HepG2 (cell line): ENCODE measurements around the gene LMAN2L. TPM values are rescaled to one million over a fixed set of nuclear protein-coding genes. Genes with fewer than 3 reads are reported as not detected.

Experiments
- BORCS8-MEF2B ChIP-seq: sonication (generic); formaldehyde crosslinking; IDR thresholded peaks from 2 replicates; pipeline ENCODE4 v1.8.0; 2022; ENCODE audit warnings: mild to moderate bottlenecking, missing genetic modification reagents
- GATAD2A ChIP-seq: IDR thresholded peaks from 2 replicates; pipeline ENCODE4 v1.6.1; 2016
- HMG20B ChIP-seq: conservative IDR thresholded peaks from 2 replicates; pipeline ENCODE4 v1.6.1; 2016; ENCODE audit warnings: missing genetic modification reagents, missing compliant biosample characterization
- KAT8 ChIP-seq: IDR thresholded peaks from 2 replicates; pipeline ENCODE4 v1.6.1; 2016; ENCODE audit warnings: missing genetic modification reagents, missing compliant biosample characterization
- NCOA2 ChIP-seq: sonication (generic); formaldehyde crosslinking; IDR thresholded peaks from 2 replicates; pipeline ENCODE4 v1.8.0; 2022; ENCODE audit warnings: inconsistent platforms
- NR1H2 ChIP-seq: sonication (generic); formaldehyde crosslinking; IDR thresholded peaks from 2 replicates; pipeline ENCODE4 v1.8.1; 2022; ENCODE audit warnings: low read depth, missing genetic modification reagents, borderline replicate concordance
- SAFB2 ChIP-seq: sonication (generic); formaldehyde crosslinking; IDR thresholded peaks from 2 replicates; pipeline ENCODE4 v1.5.1; 2020; ENCODE audit warnings: missing genetic modification reagents, low read depth, mild to moderate bottlenecking, borderline replicate concordance
- THAP11 ChIP-seq: IDR thresholded peaks from 2 replicates; pipeline ENCODE4 v1.6.1; 2016; ENCODE audit warnings: missing biosample characterization, missing genetic modification reagents
- ZNF230 ChIP-seq: sonication (generic); formaldehyde crosslinking; IDR thresholded peaks from 2 replicates; pipeline ENCODE4 v1.4.0; 2020; ENCODE audit warnings: mild to moderate bottlenecking, missing genetic modification reagents
- ZNF235 ChIP-seq: sonication (generic); formaldehyde crosslinking; IDR thresholded peaks from 2 replicates; pipeline ENCODE4 v1.8.1; 2023; ENCODE audit warnings: mild to moderate bottlenecking, missing genetic modification reagents, borderline replicate concordance
- ZNF510 ChIP-seq: sonication (generic); formaldehyde crosslinking; IDR thresholded peaks from 2 replicates; pipeline ENCODE4 v1.4.0; 2020; ENCODE audit warnings: low read depth, mild to moderate bottlenecking, missing genetic modification reagents
- ZNF737 ChIP-seq: sonication (generic); formaldehyde crosslinking; IDR thresholded peaks from 2 replicates; pipeline ENCODE4 v1.5.0; 2020; ENCODE audit warnings: missing genetic modification reagents, mild to moderate bottlenecking, borderline replicate concordance
- ZNF792 ChIP-seq: IDR thresholded peaks from 2 replicates; pipeline ENCODE4 v1.6.1; 2016
- ZNF891 ChIP-seq: sonication (generic); formaldehyde crosslinking; IDR thresholded peaks from 2 replicates; pipeline ENCODE4 v1.5.0; 2020; ENCODE audit warnings: mild to moderate bottlenecking, missing genetic modification reagents
- polyA plus RNA-seq, 8 experiments: library from polyadenylated mRNA; depleted of rRNA in 3 of 8; stranded (reverse) in 7 of 8; unstranded in 1 of 8; fragments of >200 nt; fragmentation: Illumina TruSeq in 4 of 8; extraction: Trizol in 4 of 8; gene quantifications; 2 replicates each; pipeline versions ENCODE4 v1.2.1 to v1.2.3, GENCODE V29; 2011 to 2016; ENCODE audit warnings: low read depth in 4 of 8, missing spikeins in 1 of 8, mixed read lengths in 1 of 8; ENCODE audit not compliant: insufficient read depth in 1 of 8
- total RNA-seq, 5 experiments: library from RNA; depleted of rRNA; stranded (reverse); fragments of >200 nt; fragmentation: Illumina TruSeq; extraction: Trizol; gene quantifications; 2 replicates each; pipeline ENCODE4 v1.2.3, GENCODE V29; 2016; ENCODE audit warnings: low read depth in 1 of 5
- TF ChIP-seq, protein P1 (sequence below): sonication (generic); formaldehyde crosslinking; IDR thresholded peaks from 2 replicates; pipeline ENCODE4 v1.4.0; 2020; ENCODE audit warnings: mild to moderate bottlenecking, missing genetic modification reagents
- TF ChIP-seq, protein P2 (sequence below): sonication (generic); formaldehyde crosslinking; conservative IDR thresholded peaks from 2 replicates; pipeline ENCODE4 v1.8.0; 2022; ENCODE audit warnings: low read depth, missing genetic modification reagents

The LMAN2L gene
- total and polyA plus RNA-seq, 2 of the 13 experiments (the other 11 are each of a cell fraction or from before 2014, with no cell fraction given) = 39.1 to 57.9 TPM

DNA sequence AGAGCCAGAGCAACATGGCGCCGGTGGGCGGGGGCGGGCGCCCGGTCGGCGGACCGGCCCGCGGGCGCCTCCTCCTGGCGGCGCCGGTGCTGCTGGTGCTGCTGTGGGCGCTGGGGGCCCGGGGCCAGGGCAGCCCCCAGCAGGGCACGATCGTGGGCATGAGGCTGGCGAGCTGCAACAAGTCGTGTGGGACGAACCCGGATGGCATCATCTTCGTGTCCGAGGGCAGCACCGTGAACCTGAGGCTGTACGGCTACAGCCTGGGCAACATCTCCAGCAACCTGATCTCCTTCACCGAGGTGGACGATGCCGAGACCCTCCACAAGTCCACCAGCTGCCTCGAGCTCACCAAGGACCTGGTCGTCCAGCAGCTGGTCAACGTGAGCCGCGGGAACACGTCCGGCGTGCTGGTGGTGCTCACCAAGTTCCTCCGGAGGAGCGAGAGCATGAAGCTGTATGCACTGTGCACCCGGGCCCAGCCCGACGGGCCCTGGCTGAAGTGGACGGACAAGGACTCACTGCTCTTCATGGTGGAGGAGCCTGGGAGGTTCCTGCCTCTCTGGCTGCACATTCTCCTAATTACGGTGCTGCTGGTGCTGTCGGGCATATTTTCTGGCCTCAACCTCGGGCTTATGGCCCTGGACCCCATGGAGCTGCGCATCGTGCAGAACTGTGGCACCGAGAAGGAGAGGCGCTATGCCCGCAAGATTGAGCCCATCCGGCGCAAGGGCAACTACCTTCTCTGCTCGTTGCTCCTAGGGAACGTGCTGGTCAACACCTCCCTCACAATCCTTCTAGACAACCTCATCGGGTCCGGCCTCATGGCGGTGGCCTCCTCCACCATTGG, 21.3 kb upstream of the LMAN2L start (continued):
- TF ChIP-seq ZNF235 = peak; percentile 77; the same call in 1 of the 2 replicates
- TF ChIP-seq ZNF230 = no peak; the same call in 1 of the 2 replicates
- TF ChIP-seq ZNF792 (CRISPR knock-in tag) = no peak
- TF ChIP-seq GATAD2A = peak; percentile 14; the same call in 1 of the 2 replicates
- TF ChIP-seq THAP11 = peak; percentile 21; the same call in 1 of the 2 replicates
- peak; percentile 66 for TF ChIP-seq BORCS8-MEF2B (CRISPR knock-in tag)
- TF ChIP-seq HMG20B = no peak
- TF ChIP-seq NCOA2 (CRISPR knock-in tag) = 0 out of 2 replicates have a peak, but pooled peaks have one; percentile 22
- 0 out of 2 replicates have a peak, but pooled peaks have one; percentile 41 for TF ChIP-seq SAFB2 (CRISPR knock-in tag)
- no peak for TF ChIP-seq ZNF737 (CRISPR knock-in tag)
- peak; percentile 56; the same call in 1 of the 2 replicates for TF ChIP-seq ZNF891 (CRISPR knock-in tag)
- TF ChIP-seq, protein P1, sequence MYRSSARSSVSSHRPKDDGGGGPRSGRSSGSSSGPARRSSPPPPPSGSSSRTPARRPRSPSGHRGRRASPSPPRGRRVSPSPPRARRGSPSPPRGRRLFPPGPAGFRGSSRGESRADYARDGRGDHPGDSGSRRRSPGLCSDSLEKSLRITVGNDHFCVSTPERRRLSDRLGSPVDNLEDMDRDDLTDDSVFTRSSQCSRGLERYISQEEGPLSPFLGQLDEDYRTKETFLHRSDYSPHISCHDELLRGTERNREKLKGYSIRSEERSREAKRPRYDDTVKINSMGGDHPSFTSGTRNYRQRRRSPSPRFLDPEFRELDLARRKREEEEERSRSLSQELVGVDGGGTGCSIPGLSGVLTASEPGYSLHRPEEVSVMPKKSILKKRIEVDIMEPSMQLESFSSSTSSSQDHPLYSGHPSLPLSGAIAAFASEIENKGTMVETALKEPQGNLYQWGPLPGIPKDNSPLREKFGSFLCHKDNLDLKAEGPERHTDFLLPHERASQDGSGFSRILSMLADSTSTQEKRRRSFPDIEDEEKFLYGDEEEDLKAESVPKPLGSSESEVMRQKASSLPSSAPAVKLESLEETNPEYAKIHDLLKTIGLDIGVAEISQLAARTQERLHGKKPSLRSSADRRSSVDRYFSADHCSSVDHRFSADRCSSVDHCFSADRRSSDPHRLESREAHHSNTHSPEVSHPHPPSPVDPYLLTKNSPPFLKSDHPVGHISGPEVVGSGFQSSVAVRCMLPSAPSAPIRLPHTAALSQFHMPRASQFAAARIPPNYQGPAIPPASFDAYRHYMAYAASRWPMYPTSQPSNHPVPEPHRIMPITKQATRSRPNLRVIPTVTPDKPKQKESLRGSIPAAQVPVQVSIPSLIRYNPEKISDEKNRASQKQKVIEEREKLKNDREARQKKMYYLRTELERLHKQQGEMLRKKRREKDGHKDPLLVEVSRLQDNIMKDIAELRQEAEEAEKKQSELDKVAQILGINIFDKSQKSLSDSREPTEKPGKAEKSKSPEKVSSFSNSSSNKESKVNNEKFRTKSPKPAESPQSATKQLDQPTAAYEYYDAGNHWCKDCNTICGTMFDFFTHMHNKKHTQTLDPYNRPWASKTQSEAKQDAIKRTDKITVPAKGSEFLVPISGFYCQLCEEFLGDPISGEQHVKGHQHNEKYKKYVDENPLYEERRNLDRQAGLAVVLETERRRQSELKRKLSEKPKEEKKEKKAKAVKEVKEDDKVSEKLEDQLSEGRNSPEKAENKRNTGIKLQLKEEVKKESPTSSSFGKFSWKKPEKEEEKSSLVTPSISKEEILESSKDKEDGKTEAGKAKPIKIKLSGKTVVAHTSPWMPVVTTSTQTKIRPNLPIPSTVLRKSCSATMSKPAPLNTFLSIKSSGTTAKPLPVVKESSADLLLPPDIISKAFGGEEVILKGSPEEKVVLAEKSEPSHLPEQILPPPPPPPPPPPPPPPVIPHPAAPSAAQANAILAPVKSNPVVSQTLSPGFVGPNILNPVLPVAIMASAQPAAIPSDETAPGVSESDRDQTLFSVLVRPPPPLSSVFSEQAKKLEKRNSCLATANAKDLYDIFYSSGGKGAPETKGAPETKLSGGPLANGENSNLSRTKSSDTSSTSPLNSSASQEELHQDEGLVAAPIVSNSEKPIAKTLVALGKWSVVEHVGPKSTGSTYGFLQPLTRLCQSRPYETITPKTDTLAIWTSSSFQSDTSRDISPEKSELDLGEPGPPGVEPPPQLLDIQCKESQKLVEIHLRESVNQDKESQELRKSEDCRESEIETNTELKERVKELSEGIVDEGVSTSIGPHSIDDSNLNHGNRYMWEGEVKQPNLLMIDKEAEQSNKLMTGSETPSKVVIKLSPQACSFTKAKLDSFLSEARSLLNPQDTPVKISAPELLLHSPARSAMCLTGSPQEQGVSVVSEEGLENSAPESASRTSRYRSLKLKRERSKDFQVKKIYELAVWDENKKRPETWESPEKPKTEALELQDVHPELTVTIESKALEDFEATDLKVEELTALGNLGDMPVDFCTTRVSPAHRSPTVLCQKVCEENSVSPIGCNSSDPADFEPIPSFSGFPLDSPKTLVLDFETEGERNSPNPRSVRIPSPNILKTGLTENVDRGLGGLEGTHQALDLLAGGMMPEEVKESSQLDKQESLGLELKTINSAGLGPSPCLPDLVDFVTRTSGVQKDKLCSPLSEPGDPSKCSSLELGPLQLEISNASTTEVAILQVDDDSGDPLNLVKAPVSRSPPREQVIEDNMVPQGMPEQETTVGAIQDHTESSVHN = peak; percentile 93; the same call in 1 of the 2 replicates
- TF ChIP-seq, protein P2, sequence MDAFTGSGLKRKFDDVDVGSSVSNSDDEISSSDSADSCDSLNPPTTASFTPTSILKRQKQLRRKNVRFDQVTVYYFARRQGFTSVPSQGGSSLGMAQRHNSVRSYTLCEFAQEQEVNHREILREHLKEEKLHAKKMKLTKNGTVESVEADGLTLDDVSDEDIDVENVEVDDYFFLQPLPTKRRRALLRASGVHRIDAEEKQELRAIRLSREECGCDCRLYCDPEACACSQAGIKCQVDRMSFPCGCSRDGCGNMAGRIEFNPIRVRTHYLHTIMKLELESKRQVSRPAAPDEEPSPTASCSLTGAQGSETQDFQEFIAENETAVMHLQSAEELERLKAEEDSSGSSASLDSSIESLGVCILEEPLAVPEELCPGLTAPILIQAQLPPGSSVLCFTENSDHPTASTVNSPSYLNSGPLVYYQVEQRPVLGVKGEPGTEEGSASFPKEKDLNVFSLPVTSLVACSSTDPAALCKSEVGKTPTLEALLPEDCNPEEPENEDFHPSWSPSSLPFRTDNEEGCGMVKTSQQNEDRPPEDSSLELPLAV (CRISPR knock-in tag) = 0 out of 2 replicates have a peak, but pooled peaks have one; percentile 29
- TF ChIP-seq NR1H2 = no peak
- 0 out of 2 replicates have a peak, but pooled peaks have one; percentile 37 for TF ChIP-seq KAT8 (CRISPR knock-in tag)
- no peak for TF ChIP-seq ZNF510 (CRISPR knock-in tag)
